Measurements from ENCODE around the gene CDT1.

CDT1 gene

DNA sequence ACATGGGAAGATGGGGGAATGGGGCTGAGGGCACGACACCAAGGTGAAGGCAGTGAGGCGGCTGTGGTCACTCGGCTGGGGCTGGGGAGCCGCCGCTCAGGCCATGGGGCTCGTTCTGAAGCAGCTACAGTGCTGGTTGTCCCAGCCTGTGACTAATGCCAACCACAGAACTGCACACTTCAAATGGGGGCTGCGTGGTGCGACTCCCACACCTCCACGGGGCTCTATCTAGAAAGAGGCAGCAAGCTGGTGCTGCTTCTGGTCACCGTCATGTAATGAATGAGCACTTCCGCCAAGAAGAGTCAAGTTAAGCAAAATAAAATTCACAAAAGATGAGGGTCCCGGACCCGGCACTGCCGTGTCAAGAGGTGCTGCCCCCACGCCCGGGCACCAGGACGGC lies 33.2 kb downstream of the CDT1 start:
- DNase-seq (ENCODE audit: low read depth in 2 of 2): no peak

- DNase-seq (ENCODE audit: low read depth in 2 of 2): no peak
These were observed 34.2 kb downstream of the CDT1 start for GRCh38 chr16:88837806-88838205.

GRCh38 chr16:88838566-88838965 lies 35.0 kb downstream of the CDT1 start:
- no peak for DNase-seq (ENCODE audit: low read depth in 2 of 2)

GRCh38 chr16:88839026-88839529 lies 35.5 kb downstream of the CDT1 start:
- DNase-seq (ENCODE audit: low read depth in 2 of 2): no peak

GRCh38 chr16:88839745-88840599 lies 36.4 kb downstream of the CDT1 start:
- no peak for DNase-seq (ENCODE audit: low read depth in 2 of 2)

DNA sequence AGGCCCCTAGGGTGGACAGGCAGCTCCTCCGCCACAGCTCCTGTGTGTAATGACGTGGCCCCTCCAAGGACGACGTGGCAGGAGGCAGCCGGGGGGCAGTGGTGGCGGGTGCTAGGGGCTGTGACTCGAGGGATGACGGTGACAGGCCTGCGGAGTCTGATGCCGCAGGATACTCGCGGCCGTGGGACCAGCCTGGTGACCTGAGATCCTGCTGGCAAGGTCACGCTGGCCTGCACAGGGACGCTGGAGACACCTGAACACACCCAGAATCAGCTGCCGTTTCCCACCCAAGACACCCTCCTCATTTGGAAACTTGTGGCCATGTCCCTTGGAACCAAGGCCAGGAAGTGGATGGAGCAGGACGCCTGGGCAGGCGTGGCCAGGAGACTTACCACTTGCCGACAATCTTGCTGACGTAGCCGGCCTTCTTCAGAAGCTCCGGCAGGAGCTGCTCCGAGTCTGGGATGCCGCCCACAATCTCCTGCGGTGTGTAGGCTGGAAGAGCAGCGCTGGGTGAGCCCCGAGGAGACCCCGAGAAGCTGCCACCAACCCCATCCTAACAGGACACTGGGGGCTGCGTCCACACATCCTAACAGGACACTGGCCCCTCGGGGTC lies 37.1 kb downstream of the CDT1 start:
- DNase-seq (ENCODE audit: low read depth in 2 of 2): no peak

GRCh38 chr16:88841521-88842307 lies 38.1 kb downstream of the CDT1 start:
- no peak for DNase-seq (ENCODE audit: low read depth in 2 of 2)

GRCh38 chr16:88842308-88842756 lies 38.7 kb downstream of the CDT1 start:
- DNase-seq (ENCODE audit: low read depth in 2 of 2): no peak

- no peak for DNase-seq (ENCODE audit: low read depth in 2 of 2)
These were observed 39.2 kb downstream of the CDT1 start for GRCh38 chr16:88842806-88843205.

DNA sequence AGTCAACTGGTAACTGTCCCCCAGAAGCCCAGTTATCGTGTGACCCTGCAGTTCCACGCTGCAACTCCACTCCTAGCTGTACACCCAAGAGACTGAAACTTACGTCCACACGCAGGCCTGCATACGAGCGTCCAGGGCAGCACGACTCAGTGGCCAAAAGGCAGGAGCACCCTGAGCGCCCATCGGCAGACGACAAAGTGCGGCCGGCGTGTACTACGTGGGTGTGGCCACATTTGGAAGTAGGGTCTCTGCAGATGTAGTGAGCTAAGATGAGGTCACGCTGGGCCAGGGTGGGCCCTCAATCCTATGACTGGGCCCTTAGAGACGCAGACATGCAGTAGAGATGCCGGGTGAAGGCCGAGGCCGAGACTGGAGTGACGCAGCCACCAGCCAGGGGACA lies 39.7 kb downstream of the CDT1 start:
- no peak for DNase-seq (ENCODE audit: low read depth in 2 of 2)

DNA sequence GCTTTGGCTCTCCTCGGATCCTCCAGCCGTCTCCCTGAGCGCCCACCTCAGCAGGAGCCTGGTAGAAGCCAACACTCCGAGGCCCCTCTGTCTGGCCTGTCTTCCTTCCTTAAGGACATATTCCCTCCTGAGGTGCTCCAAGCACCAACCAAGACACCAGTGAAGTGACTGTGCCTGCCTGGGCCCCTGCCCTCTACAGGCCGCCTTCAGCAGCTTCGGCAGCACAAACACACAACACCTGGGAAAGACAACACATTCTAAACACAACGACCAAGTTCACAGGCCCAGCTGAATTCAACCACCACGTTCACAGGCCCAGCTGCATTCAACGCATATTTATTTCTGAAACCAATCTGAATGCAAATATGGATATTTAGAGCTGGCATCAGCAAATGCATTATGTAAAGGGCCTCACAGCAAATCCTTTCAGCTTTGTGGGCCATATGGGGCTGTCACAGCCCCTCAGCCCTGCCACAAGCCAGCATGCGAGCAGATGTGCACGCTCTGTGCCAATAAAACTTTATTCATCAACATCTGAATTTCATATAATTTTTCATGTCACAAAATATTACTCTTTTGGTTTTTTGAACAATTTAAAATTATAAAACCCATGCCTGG lies 40.9 kb downstream of the CDT1 start:
- no peak for DNase-seq (ENCODE audit: low read depth in 2 of 2)

DNA sequence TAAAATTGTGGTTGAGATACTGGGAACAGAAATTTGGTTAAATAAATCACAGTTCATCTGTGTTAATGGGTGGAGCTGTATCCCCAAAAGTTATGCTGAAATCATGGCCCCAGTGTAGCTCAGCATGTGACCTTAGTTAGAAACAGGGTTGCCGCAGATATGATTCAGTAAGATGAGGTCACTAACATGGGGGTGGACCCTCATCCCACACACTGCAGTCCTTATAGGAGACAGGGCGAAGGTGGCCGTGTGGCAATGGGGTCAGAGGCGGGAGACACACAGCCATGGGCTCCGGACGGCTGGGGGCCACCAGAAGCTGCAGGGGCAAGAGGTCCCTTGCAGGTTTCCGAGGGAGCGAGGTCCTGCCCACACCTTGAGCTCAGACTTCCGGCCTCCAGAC lies 42.5 kb downstream of the CDT1 start:
- DNase-seq (ENCODE audit: low read depth in 2 of 2): no peak

- no peak for DNase-seq (ENCODE audit: low read depth in 2 of 2)
These were observed 44.1 kb downstream of the CDT1 start for GRCh38 chr16:88847654-88848053.

- no peak for DNase-seq (ENCODE audit: low read depth in 2 of 2)
These were observed 45.0 kb downstream of the CDT1 start for GRCh38 chr16:88848557-88848956.

DNA sequence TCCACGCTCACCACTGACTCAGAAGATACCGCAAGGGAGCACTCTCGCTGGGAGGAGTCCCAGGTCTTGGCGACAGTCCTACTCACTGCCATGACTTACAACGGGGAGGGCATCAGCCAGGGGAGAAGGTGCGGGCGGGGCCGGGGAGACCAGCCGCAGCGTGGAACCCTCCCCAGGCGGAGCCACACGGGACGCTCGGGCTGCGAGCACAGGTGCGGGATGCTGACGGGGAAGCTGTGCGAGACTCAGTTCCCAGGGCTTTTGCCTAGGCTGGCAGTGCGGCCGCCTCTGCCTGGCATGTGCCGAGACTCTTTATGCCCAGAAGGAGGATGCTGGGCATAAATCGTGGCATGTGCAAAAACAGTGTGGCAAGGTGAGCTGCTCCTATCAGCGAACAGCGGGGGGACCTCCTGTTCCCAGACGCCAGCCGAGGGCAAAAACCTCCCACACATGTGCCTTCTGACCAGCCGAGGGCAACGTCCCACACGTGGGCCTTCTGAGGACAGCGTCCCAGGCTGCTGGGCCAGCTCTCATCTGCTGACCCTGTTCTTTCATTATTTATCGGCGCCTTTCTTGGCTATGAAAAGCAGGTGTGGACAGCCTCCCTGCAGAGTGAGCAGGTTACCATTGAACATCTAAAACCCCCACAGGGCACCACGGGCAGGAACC lies 47.1 kb downstream of the CDT1 start:
- no peak for DNase-seq (ENCODE audit: low read depth in 2 of 2)

- no peak for DNase-seq (ENCODE audit: low read depth in 2 of 2)
These were observed 48.0 kb downstream of the CDT1 start for GRCh38 chr16:88851616-88852015.

DNA sequence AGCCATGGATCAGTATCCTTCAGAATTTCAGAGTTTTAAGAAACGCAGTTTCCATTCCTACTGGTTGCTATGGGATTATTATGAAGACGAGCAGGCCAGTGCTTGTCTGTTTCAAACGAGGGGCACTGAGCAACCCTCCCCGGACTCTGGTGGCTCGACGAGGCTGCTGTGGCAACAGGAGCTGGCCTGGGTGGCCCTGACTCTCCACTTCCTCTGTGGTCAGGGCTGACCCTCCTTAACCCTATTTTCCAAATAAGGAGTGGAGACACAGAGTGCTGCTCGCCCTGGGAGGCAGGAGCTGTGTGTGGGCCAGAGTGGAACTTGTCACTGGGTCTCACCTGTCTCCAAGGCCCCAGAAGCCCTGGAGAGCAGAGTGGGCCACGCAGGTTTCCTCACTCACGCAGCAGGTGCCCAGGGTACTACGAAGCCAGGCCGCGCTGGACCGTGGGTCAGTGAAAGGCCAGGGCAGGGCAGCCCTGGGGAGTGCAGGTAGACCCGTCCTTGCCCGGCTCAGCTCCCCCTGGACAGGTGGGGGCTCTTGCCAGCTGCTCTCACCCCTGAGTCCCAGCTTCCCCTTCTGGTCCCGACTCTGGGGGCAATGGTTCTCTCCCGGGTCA lies 49.8 kb downstream of the CDT1 start:
- DNase-seq (ENCODE audit: low read depth in 2 of 2): no peak

DNA sequence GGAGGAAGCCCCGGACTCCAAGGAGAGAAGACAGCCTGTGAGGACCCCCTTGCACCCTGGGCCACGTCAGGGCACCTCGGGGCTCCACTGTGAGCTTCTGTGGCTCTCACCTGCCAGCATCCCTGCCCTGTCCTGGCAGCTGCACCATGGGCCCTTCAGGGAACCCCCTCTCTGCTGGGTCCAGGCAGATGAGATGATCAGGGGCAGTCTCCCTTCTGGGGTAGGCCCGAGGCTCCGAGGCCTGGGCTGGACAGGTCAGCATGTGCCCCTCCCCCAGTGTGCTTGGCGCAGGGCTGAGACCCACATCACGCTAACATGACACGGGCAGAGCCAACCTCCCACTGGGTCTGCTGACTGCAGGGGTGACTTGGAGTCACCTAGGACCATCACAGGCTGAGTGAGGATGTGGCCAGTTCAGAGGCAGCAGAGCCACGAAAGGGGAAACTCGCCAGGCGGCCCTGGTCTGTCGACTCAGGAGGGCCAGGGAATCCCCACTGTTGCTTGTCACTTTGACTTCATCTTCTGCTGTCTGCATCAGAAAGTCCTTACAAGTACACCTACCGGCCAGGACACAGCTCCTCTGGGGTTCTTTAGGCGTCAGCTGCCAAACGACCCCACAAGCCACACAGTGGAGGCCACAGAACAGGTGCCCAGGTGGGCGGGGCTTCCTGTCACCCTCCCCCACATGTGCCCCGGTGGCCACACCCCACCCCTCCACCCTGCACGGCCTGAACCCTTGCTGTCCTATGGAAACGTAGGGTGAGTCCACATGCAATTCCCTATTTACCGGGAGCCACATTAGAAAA lies 50.9 kb downstream of the CDT1 start:
- peak in 1 of 2 donors; percentile 10 for DNase-seq (ENCODE audit: low read depth in 2 of 2)

- DNase-seq (ENCODE audit: low read depth in 2 of 2): no peak
These were observed 51.6 kb downstream of the CDT1 start for GRCh38 chr16:88855176-88855575.

- DNase-seq (ENCODE audit: low read depth in 2 of 2): no peak
These were observed 52.1 kb downstream of the CDT1 start for GRCh38 chr16:88855736-88856121.

Measured in activated CD8-positive, alpha-beta memory T cell treated with anti-CD3 and anti-CD28 coated beads for 4 hours (primary cell).